ENCODE results near the gene MNAT1.

Gene MNAT1

GRCh38 chr14:60744566-60744965 lies 10.0 kb downstream of the MNAT1 start:
- Histone ChIP-seq H3K27ac (ENCODE audit: low read length) (no peak overlapping the region), H3K4me1 (ENCODE audit: control insufficient read depth, low read depth, low read length) (no peaks in the 10 kb centered on the region)

GRCh38 chr14:60753264-60754119 lies 18.9 kb downstream of the MNAT1 start:
- H3K4me3 ChIP-seq (ENCODE audit: low read length), result no peak overlapping the region
- no peak overlapping the region for H3K9ac ChIP-seq (ENCODE audit: low read length)
- H3K27ac ChIP-seq (ENCODE audit: low read length), result no peak overlapping the region
- peaks cover 16% of the 10 kb centered on the region for H3K4me1 ChIP-seq (ENCODE audit: control insufficient read depth, low read depth, low read length)
- H3K9me3 ChIP-seq (ENCODE audit: control insufficient read depth, low read depth, low read length), result no peaks in the 10 kb centered on the region
- no peaks in the 10 kb centered on the region for H3K36me3 ChIP-seq (ENCODE audit: control insufficient read depth, low read depth, low read length)
- no peaks in the 10 kb centered on the region for H3K27me3 ChIP-seq (ENCODE audit: control insufficient read depth, insufficient read depth, low read length)

More at GRCh38 chr14:60744566-60744965, 10.0 kb downstream of the MNAT1 start:
- Histone ChIP-seq H3K27me3 (ENCODE audit: control insufficient read depth, insufficient read depth, low read length) (no peaks in the 10 kb centered on the region), H3K9ac (ENCODE audit: low read length) (no peak overlapping the region), H3K36me3 (ENCODE audit: control insufficient read depth, low read depth, low read length) (no peaks in the 10 kb centered on the region), H3K4me3 (ENCODE audit: low read length) (no peak overlapping the region), H3K9me3 (ENCODE audit: control insufficient read depth, low read depth, low read length) (no peaks in the 10 kb centered on the region)

GRCh38 chr14:60756847-60757246 lies 22.3 kb downstream of the MNAT1 start:
- Histone ChIP-seq H3K4me3 (ENCODE audit: low read length) (no peak overlapping the region), H3K27ac (ENCODE audit: low read length) (no peak overlapping the region), H3K9ac (ENCODE audit: low read length) (no peak overlapping the region), H3K4me1 (ENCODE audit: control insufficient read depth, low read depth, low read length) (peaks cover 47% of the 10 kb centered on the region), H3K9me3 (ENCODE audit: control insufficient read depth, low read depth, low read length) (no peaks in the 10 kb centered on the region), H3K27me3 (ENCODE audit: control insufficient read depth, insufficient read depth, low read length) (no peaks in the 10 kb centered on the region), H3K36me3 (ENCODE audit: control insufficient read depth, low read depth, low read length) (no peaks in the 10 kb centered on the region)

- Histone ChIP-seq H3K27me3 (ENCODE audit: control insufficient read depth, insufficient read depth, low read length) (no peaks in the 10 kb centered on the region), H3K4me3 (ENCODE audit: low read length) (no peak overlapping the region), H3K4me1 (ENCODE audit: control insufficient read depth, low read depth, low read length) (peaks cover 50% of the 10 kb centered on the region), H3K27ac (ENCODE audit: low read length) (no peak overlapping the region), H3K9me3 (ENCODE audit: control insufficient read depth, low read depth, low read length) (no peaks in the 10 kb centered on the region), H3K36me3 (ENCODE audit: control insufficient read depth, low read depth, low read length) (no peaks in the 10 kb centered on the region), H3K9ac (ENCODE audit: low read length) (no peak overlapping the region)
Measured at GRCh38 chr14:60757567-60758002, 23.0 kb downstream of the MNAT1 start.

GRCh38 chr14:60758885-60759284 lies 24.3 kb downstream of the MNAT1 start:
- H3K9me3 ChIP-seq (ENCODE audit: control insufficient read depth, low read depth, low read length), result no peaks in the 10 kb centered on the region
- no peak overlapping the region for H3K4me3 ChIP-seq (ENCODE audit: low read length)

GRCh38 chr14:60760209-60760608 lies 25.6 kb downstream of the MNAT1 start:
- peak overlapping the region; percentile 92 for H3K27ac ChIP-seq (ENCODE audit: low read length)
- no peaks in the 10 kb centered on the region for H3K36me3 ChIP-seq (ENCODE audit: control insufficient read depth, low read depth, low read length)
- peaks cover 53% of the 10 kb centered on the region for H3K4me1 ChIP-seq (ENCODE audit: control insufficient read depth, low read depth, low read length)
- H3K4me3 ChIP-seq (ENCODE audit: low read length), result peak overlapping the region; percentile 29
- H3K9me3 ChIP-seq (ENCODE audit: control insufficient read depth, low read depth, low read length), result no peaks in the 10 kb centered on the region
- H3K9ac ChIP-seq (ENCODE audit: low read length), result peak overlapping the region; percentile 53
- H3K27me3 ChIP-seq (ENCODE audit: control insufficient read depth, insufficient read depth, low read length), result no peaks in the 10 kb centered on the region

More at GRCh38 chr14:60758885-60759284, 24.3 kb downstream of the MNAT1 start:
- peaks cover 53% of the 10 kb centered on the region for H3K4me1 ChIP-seq (ENCODE audit: control insufficient read depth, low read depth, low read length)
- no peaks in the 10 kb centered on the region for H3K27me3 ChIP-seq (ENCODE audit: control insufficient read depth, insufficient read depth, low read length)
- no peaks in the 10 kb centered on the region for H3K36me3 ChIP-seq (ENCODE audit: control insufficient read depth, low read depth, low read length)
- H3K27ac ChIP-seq (ENCODE audit: low read length), result peak overlapping the region; percentile 44
- peak overlapping the region; percentile 7 for H3K9ac ChIP-seq (ENCODE audit: low read length)

- peak overlapping the region; percentile 92 for H3K27ac ChIP-seq (ENCODE audit: low read length)
- H3K4me3 ChIP-seq (ENCODE audit: low read length), result peak overlapping the region; percentile 29
- peak overlapping the region; percentile 53 for H3K9ac ChIP-seq (ENCODE audit: low read length)
- H3K4me1 ChIP-seq (ENCODE audit: control insufficient read depth, low read depth, low read length), result peaks cover 53% of the 10 kb centered on the region
- no peaks in the 10 kb centered on the region for H3K9me3 ChIP-seq (ENCODE audit: control insufficient read depth, low read depth, low read length)
- no peaks in the 10 kb centered on the region for H3K36me3 ChIP-seq (ENCODE audit: control insufficient read depth, low read depth, low read length)
- H3K27me3 ChIP-seq (ENCODE audit: control insufficient read depth, insufficient read depth, low read length), result no peaks in the 10 kb centered on the region
Measured at GRCh38 chr14:60760644-60761364, 26.2 kb downstream of the MNAT1 start.

GRCh38 chr14:60768602-60769001 lies 34.0 kb downstream of the MNAT1 start:
- Histone ChIP-seq H3K4me1 (ENCODE audit: control insufficient read depth, low read depth, low read length) (no peaks in the 10 kb centered on the region), H3K9ac (ENCODE audit: low read length) (no peak overlapping the region), H3K4me3 (ENCODE audit: low read length) (no peak overlapping the region), H3K9me3 (ENCODE audit: control insufficient read depth, low read depth, low read length) (no peaks in the 10 kb centered on the region), H3K27ac (ENCODE audit: low read length) (no peak overlapping the region), H3K36me3 (ENCODE audit: control insufficient read depth, low read depth, low read length) (no peaks in the 10 kb centered on the region), H3K27me3 (ENCODE audit: control insufficient read depth, insufficient read depth, low read length) (no peaks in the 10 kb centered on the region)

GRCh38 chr14:60771117-60771516 lies 36.6 kb downstream of the MNAT1 start:
- Histone ChIP-seq H3K4me1 (ENCODE audit: control insufficient read depth, low read depth, low read length) (no peaks in the 10 kb centered on the region), H3K9ac (ENCODE audit: low read length) (no peak overlapping the region), H3K4me3 (ENCODE audit: low read length) (no peak overlapping the region), H3K36me3 (ENCODE audit: control insufficient read depth, low read depth, low read length) (no peaks in the 10 kb centered on the region), H3K27me3 (ENCODE audit: control insufficient read depth, insufficient read depth, low read length) (no peaks in the 10 kb centered on the region), H3K27ac (ENCODE audit: low read length) (no peak overlapping the region), H3K9me3 (ENCODE audit: control insufficient read depth, low read depth, low read length) (no peaks in the 10 kb centered on the region)

GRCh38 chr14:60773558-60773957 lies 39.0 kb downstream of the MNAT1 start:
- Histone ChIP-seq H3K27me3 (ENCODE audit: control insufficient read depth, insufficient read depth, low read length) (no peaks in the 10 kb centered on the region), H3K27ac (ENCODE audit: low read length) (no peak overlapping the region), H3K4me1 (ENCODE audit: control insufficient read depth, low read depth, low read length) (no peaks in the 10 kb centered on the region), H3K9me3 (ENCODE audit: control insufficient read depth, low read depth, low read length) (no peaks in the 10 kb centered on the region), H3K36me3 (ENCODE audit: control insufficient read depth, low read depth, low read length) (no peaks in the 10 kb centered on the region), H3K4me3 (ENCODE audit: low read length) (no peak overlapping the region), H3K9ac (ENCODE audit: low read length) (no peak overlapping the region)

GRCh38 chr14:60775296-60775695 lies 40.7 kb downstream of the MNAT1 start:
- H3K27me3 ChIP-seq (ENCODE audit: control insufficient read depth, insufficient read depth, low read length), result no peaks in the 10 kb centered on the region
- H3K36me3 ChIP-seq (ENCODE audit: control insufficient read depth, low read depth, low read length), result no peaks in the 10 kb centered on the region
- no peak overlapping the region for H3K4me3 ChIP-seq (ENCODE audit: low read length)
- H3K4me1 ChIP-seq (ENCODE audit: control insufficient read depth, low read depth, low read length), result no peaks in the 10 kb centered on the region
- H3K27ac ChIP-seq (ENCODE audit: low read length), result no peak overlapping the region
- H3K9ac ChIP-seq (ENCODE audit: low read length), result no peak overlapping the region
- H3K9me3 ChIP-seq (ENCODE audit: control insufficient read depth, low read depth, low read length), result no peaks in the 10 kb centered on the region
